NCI-H748 (cell line): ENCODE data around the gene OSBPL10.

Source experiments
- DNase-seq: peaks from one replicate; lab custom pipeline; 2025; ENCODE audit not compliant: unreplicated experiment; lab: John Stamatoyannopoulos, UW

Gene OSBPL10

GRCh38 chr3:31680072-31680870 lies 300.8 kb downstream of the OSBPL10 start:
- no peak for DNase-seq

DNA sequence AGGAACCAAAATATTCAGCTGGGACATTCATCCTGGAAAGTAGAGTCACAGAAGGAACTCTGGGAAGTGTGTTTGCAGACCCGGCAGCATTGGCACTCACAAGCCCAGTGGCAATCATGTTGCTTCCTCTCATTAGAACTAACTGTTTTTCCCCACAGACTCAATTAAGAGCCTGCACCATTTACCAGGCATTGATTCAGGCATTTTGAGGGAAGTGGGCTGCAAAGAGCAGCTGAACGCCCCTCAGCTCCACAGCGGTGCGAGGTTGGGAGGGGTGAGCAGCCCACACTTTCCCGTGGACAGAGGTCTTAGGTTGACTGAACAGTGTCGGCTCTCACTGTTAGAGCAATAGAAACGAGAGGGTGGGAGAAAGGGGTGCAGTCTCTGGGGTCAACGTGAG lies 304.5 kb downstream of the OSBPL10 start:
- no peak for DNase-seq

DNA sequence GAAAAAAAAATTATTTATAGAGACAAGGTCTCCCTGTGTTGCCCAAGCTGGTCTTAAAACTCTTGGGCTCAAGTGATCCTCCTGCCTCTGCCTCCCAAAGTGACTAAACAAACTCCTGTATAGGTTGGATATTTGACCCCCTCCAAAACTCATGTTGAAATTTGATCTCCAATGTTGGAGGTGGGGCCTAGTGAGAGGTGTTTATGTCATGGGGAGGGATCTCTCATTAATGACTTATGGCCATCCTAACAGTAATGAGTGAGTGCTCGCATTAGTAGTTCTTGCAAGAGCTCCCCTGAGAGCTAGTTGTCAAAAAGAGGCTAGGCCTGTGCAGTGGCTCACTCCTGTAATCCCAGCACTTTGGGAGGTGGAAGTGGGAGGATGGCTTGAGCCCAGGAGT lies 307.1 kb downstream of the OSBPL10 start:
- no peak for DNase-seq

GRCh38 chr3:31671976-31672375 lies 309.1 kb downstream of the OSBPL10 start:
- DNase-seq, result no peak

- no peak for DNase-seq
These were observed 309.6 kb downstream of the OSBPL10 start for GRCh38 chr3:31671451-31671850.

GRCh38 chr3:31670722-31671121 lies 310.3 kb downstream of the OSBPL10 start:
- no peak for DNase-seq

- no peak for DNase-seq
These were observed 310.9 kb downstream of the OSBPL10 start for GRCh38 chr3:31670136-31670535.

DNA sequence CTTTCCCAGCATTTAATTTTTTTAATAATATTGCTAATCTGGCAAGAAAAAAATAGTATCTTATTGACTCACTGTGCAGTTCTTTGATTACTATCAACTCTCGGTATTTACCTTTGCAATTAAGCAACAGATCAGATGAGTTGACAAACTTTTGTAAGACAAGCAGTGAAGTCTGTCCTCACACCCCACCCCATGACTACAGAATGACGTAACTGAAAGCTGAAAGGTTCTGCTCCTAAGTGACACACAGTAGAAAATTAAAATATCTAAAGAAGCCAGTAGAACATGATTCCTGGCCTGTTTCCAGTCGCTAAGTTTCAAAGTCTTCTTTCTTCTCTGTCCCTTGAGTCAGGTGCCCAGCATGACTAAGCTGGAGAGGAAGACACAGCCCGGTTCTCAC lies 312.8 kb downstream of the OSBPL10 start:
- DNase-seq, result no peak

DNA sequence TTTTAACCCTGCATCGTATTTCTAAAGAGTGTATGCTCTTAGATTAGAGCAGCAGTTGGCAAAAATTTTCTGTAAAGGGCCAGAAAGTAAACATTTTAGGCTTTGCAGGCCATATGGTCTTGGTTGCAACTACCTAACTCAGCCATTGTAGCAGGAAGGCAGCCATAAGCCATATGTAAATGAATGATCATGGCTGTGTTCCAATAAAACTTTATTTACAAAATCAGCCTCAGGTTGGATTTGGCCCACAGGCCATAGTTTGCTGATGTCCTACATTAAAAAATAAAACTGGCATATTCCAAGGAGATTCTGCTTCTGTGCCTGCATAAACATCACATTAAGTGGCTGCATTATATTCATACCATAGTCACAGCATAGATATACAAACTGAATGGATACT lies 313.5 kb downstream of the OSBPL10 start:
- no peak for DNase-seq

DNA sequence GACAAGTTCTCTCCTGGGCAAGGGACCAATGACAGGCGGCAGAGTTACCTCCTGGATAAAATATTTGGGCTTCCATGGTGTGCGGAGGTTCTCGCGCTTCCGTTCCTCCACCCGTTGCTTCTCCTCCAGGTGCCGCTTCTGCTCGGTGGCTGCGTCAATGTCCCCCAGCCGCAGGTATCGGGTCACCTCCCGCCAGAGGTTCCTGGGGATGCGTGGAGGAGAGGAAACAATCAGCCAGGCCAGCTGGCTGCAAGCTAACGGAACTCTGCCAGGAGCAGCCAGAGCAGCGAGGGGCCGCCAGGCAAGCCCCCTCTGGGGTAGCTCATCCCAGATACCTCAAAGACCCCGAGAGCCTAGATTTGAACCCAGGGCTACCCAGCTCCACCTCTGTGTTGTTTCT lies 317.0 kb downstream of the OSBPL10 start:
- DNase-seq, result no peak

DNA sequence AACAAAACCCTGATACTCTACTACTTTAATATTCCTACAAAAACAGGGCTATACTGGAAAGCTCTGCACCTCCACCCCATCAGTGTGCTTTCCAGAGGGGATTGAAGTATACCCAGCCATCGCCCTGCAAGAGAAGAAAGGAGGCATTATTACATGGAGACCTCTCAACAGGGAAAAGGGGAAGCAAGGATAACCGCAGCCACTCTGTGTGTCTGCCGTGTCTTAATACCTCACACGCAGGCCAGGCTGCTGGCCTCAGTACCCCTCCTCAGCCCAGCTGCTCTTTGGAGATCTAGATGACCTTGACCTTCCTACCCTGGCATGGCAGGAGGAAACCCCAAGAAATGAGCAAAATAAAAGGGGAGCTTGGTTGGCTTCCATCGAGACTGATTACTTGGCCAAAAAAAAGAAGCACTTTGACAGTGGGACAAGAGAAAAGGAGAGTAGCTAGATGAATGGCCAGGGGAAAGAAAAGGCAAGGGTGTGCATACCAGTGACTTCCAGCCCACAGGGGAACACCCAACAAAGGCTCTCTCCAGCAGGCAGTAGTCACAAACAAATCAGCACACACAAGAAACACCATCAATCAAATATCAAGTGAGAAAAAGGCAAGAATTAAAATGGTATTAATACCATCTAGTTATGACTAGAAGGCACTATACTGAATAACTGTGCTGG lies 318.9 kb downstream of the OSBPL10 start:
- no peak for DNase-seq

DNA sequence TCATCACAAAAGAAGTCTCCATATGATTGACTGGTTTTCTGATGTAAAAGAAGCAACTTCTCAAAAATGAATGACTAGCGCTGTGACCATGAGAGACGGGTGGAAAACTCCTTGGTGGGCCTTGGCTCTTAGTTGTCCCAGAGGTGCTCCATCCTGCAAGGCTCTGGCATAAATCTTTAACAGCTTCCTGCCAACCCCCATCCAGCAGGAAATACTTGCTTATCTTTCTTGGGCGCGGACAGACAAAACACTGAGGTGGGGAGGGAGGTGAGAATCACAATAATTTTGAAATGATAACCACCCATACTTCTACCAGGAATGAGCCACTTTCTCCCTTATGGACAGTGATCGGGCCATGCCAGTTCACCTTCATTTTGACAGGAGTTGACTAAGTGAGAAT lies 319.8 kb downstream of the OSBPL10 start:
- no peak for DNase-seq

DNA sequence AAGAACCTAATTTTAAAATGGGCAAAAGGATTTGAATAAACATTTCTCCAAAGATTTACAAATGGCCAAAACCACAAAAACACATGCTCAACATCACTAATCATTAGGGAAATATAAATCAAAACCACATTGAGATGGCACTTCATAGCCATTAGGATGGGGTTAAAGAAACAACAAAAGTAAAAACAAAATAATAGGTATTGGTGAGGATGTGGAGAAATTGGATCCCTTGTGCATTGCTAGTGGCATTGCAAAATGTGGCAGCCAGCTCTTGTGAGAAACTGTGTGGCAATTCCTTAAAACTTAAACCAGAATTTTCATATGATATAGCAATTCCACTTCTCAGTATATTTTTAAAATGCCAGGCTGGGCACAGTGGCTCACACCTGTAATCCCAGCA lies 321.8 kb downstream of the OSBPL10 start:
- no peak for DNase-seq

DNA sequence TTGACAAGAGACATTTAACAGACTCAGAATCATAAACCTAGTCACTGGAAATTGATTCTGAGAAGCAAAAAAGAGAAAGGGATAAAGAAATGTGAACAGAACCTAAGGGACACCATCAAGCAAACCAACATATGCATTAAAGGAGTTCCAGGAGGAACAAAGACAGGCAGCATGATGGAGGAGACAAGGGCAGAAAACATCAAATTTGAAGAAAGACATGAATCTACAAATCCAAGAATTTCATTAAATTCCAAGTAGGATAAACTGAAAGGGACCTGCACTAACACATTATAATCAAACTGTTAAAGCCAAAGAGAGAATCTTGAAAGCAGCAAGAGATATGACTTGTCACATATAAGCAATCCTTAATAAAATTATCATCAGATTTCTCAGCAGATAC lies 326.1 kb downstream of the OSBPL10 start:
- no peak for DNase-seq

- no peak for DNase-seq
These were observed 327.6 kb downstream of the OSBPL10 start for GRCh38 chr3:31653464-31653863.

GRCh38 chr3:31652296-31652695 lies 328.8 kb downstream of the OSBPL10 start:
- no peak for DNase-seq

DNA sequence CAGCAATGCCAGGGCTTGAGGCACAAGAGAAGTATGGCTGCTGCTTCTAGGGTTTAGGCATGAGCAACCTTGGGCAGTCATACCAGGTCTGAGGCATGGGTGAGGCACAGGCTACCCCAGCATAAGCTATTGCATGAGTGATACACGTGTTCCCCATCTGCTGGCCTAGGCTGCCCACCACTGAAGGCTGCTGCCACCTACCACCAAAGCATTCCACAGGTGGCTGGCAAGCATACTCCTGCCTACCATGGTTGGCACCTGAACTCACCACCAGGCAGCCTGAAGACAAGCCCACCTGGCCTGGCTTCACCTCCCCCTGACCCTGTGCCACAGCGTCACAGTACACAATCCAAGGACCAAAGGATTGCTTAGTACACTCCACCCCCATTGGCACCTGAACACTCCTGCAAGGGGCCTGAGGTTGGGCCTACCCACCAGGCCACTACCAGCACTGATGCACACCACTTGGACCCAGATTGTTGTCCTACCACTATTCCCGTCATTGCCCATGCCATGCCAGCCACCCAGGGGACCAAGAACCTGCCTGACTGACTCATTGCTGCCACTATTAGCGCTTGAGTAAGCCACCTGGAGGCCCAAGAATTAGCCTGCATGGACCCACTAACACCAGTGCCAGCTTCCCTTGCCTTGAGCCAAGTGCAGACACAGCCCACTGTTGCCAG lies 332.6 kb downstream of the OSBPL10 start:
- no peak for DNase-seq

DNA sequence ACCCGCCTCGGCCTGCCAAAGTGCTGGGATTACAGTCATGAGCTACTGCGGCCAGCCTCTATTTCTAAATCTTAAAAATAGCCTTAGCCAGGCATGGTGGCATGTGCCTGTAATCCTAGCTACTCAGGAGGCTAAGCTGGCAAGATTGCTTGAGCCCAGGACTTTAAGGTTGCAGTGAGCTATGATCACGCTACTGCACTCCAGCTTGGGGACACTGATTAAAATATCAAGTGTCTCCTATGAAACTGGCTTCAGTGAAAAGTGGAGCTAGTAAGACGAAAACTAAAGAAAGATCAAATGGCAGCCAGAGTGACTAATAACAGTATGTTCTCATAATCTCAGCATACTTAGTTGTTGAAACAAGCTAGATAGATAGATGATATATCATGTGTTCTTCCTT lies 335.8 kb downstream of the OSBPL10 start:
- no peak for DNase-seq

- no peak for DNase-seq
These were observed 341.2 kb downstream of the OSBPL10 start for GRCh38 chr3:31639828-31640227.

GRCh38 chr3:31636694-31637442 lies 344.2 kb downstream of the OSBPL10 start:
- no peak for DNase-seq

GRCh38 chr3:31636049-31636448 lies 345.0 kb downstream of the OSBPL10 start:
- no peak for DNase-seq
